Islet precursor cell (in vitro differentiated cells): ENCODE data around the gene PCDHA10.
A peak's percentile ranks its signal among the peaks of the same experiment; 100 is the strongest.
"Not testable (repeated sequence)": the region's sequence is repeated elsewhere in the genome, so short reads cannot be mapped to it uniquely, and the experiment has no call there.

Source experiments
- DNase-seq: peaks from one replicate; pipeline ENCODE4 v3.0.0-alpha.2; 2018

The PCDHA10 gene

GRCh38 chr5:140842798-140843733 is 12.6 kb upstream of the PCDHA10 start:
- no peak for DNase-seq

- DNase-seq = not testable (repeated sequence)
These were observed 7.3 kb upstream of the PCDHA10 start, which contains the start of gene PCDHA9 for GRCh38 chr5:140848139-140849102. PCDHA9 (plus strand) TSS chr5:140848382; CDS start chr5:140848496, 114 bp downstream.

- not testable (repeated sequence) for DNase-seq
These were observed 5.7 kb upstream of the PCDHA10 start for GRCh38 chr5:140849831-140850634.

- no peak for DNase-seq
These were observed 1.7 kb downstream of the PCDHA10 start for GRCh38 chr5:140857177-140857986.

- DNase-seq = no peak
These were observed 2.2 kb downstream of the PCDHA10 start for GRCh38 chr5:140857987-140858240.

- DNase-seq = no peak
These were observed 7.0 kb downstream of the PCDHA10 start for GRCh38 chr5:140862441-140863295.

GRCh38 chr5:140868721-140869554 is 13.2 kb downstream of the PCDHA10 start, which contains the start of gene PCDHA11:
PCDHA11 (plus strand) TSS chr5:140868957; CDS start chr5:140869104, 147 bp downstream.
- peak; percentile 67 for DNase-seq

GRCh38 chr5:140869555-140869886 is 13.8 kb downstream of the PCDHA10 start:
- DNase-seq = no peak

- DNase-seq = no peak
These were observed 14.8 kb downstream of the PCDHA10 start for GRCh38 chr5:140870221-140871201.

- peak; percentile 63 for DNase-seq
These were observed 19.7 kb downstream of the PCDHA10 start, which contains the start of gene PCDHA12 for GRCh38 chr5:140875085-140876065. PCDHA12 (plus strand) TSS chr5:140875308; CDS start chr5:140875473, 165 bp downstream.

- not testable (repeated sequence) for DNase-seq
These were observed 21.0 kb downstream of the PCDHA10 start for GRCh38 chr5:140876541-140877261.

- DNase-seq = no peak
These were observed 21.5 kb downstream of the PCDHA10 start for GRCh38 chr5:140877262-140877581.

- DNase-seq = peak; percentile 58
These were observed 26.3 kb downstream of the PCDHA10 start, which contains the start of gene PCDHA13 for GRCh38 chr5:140881889-140882590. PCDHA13 (plus strand) TSS chr5:140882124; CDS start chr5:140882269, 145 bp downstream.

GRCh38 chr5:140882591-140882899 is 26.8 kb downstream of the PCDHA10 start:
- peak; percentile 58 for DNase-seq

- DNase-seq = no peak
These were observed 27.7 kb downstream of the PCDHA10 start for GRCh38 chr5:140883373-140883772.
